ENCODE results near the gene TRIB2.

TRIB2 gene

DNA sequence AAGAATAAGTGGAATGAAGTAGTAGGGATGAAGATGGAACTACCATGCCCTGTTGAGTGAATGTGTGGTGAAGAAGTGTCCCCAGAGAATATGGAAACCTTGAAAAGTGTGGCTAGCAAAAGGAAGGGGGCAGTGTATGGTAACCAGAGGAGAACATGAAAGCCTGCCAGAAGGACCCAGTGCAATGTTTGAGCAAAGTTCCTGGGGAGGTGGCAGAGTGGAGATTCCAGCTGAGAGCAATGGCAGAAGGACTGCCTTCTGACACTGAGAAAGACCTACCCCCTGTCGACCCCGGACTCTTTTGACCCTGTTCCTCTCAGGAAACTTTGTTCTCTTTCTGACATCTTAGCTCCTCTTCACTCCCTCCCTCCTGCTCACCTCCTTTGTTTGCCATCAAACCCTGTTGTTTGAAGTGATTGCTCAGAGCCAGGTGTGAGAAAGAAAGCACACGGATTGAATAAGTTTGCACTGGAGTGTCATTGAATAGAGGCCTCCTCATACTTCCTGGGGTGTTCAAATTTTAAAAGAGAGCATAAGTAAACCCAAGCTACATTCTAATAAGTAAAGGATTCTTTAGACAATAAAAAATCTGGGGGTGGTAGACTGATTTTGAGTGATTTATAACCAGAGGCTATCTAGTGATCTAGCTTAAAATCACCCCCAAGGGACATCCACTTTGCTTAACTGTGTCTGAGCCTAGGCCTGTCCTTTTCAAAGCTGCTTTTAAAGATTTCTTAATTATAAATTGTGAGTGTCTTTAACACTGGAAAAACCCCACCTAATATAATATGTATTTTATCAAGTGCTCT is 57.1 kb downstream of the TRIB2 start:
- H3K27me3 ChIP-seq (ENCODE audit: control insufficient read depth, insufficient read depth, low read length, poor library complexity, severe bottlenecking): no peaks in the 10 kb centered on the region
- H3K4me1 ChIP-seq (ENCODE audit: control insufficient read depth, insufficient read depth, low read length): peaks cover 17% of the 10 kb centered on the region
- WGBS, 2 experiments: 16 to 28% methylated on average over 3 of the region's 3 CpGs
- no peaks in the 10 kb centered on the region for H3K9me3 ChIP-seq (ENCODE audit: control insufficient read depth, low read length)
- H3K4me3 ChIP-seq (ENCODE audit: insufficient read depth, low read depth, low read length): no peak overlapping the region
- H3K27ac ChIP-seq (ENCODE audit: insufficient read depth, low read depth, low read length, poor library complexity, severe bottlenecking): no peak overlapping the region
- no peaks in the 10 kb centered on the region for H3K36me3 ChIP-seq (ENCODE audit: control insufficient read depth, insufficient read depth, low read length)

GRCh38 chr2:12774395-12774727 is 57.6 kb downstream of the TRIB2 start:
- 80% methylated on average over 1 of the region's 1 CpG; no CpG with 5 or more reads in 1 of the 2 experiments for WGBS, 2 experiments
- no peak overlapping the region for H3K27ac ChIP-seq (ENCODE audit: insufficient read depth, low read depth, low read length, poor library complexity, severe bottlenecking)
- peaks cover 17% of the 10 kb centered on the region for H3K4me1 ChIP-seq (ENCODE audit: control insufficient read depth, insufficient read depth, low read length)
- H3K4me3 ChIP-seq (ENCODE audit: insufficient read depth, low read depth, low read length): no peak overlapping the region
- no peaks in the 10 kb centered on the region for H3K9me3 ChIP-seq (ENCODE audit: control insufficient read depth, low read length)
- no peaks in the 10 kb centered on the region for H3K27me3 ChIP-seq (ENCODE audit: control insufficient read depth, insufficient read depth, low read length, poor library complexity, severe bottlenecking)
- H3K36me3 ChIP-seq (ENCODE audit: control insufficient read depth, insufficient read depth, low read length): no peaks in the 10 kb centered on the region

DNA sequence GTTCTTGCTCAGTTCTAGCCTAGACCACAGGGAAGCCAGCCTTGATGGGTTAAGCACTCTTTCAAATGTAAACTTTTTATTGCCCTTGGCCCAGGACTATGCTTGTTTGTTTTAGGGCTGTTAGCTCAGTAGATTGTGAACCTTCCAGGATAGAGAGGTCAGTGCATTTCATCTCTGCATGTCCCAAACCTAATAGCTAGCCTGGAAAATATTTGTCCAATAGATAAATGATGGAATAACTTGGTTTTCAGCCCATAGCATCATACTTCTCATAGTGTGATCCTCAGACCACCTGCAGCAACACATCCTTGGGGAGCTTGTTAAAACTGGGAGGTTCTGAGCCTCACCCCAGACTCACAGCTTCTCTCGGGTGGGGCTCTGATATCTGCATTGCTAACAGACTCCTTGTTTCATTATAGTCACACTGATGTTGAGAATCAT is 59.8 kb downstream of the TRIB2 start:
- Histone ChIP-seq H3K4me1 (ENCODE audit: control insufficient read depth, insufficient read depth, low read length) (peaks cover 12% of the 10 kb centered on the region), H3K27ac (ENCODE audit: insufficient read depth, low read depth, low read length, poor library complexity, severe bottlenecking) (no peak overlapping the region), H3K4me3 (ENCODE audit: insufficient read depth, low read depth, low read length) (no peak overlapping the region), H3K9me3 (ENCODE audit: control insufficient read depth, low read length) (no peaks in the 10 kb centered on the region), H3K36me3 (ENCODE audit: control insufficient read depth, insufficient read depth, low read length) (no peaks in the 10 kb centered on the region), H3K27me3 (ENCODE audit: control insufficient read depth, insufficient read depth, low read length, poor library complexity, severe bottlenecking) (no peaks in the 10 kb centered on the region)
- 80 to 88% methylated on average over 1 of the region's 1 CpG for WGBS, 2 experiments

- H3K4me3 ChIP-seq (ENCODE audit: insufficient read depth, low read depth, low read length): no peak overlapping the region
- WGBS, 2 experiments: 54 to 55% methylated on average over 6 of the region's 6 CpGs
- peaks cover 11% of the 10 kb centered on the region for H3K4me1 ChIP-seq (ENCODE audit: control insufficient read depth, insufficient read depth, low read length)
- no peaks in the 10 kb centered on the region for H3K36me3 ChIP-seq (ENCODE audit: control insufficient read depth, insufficient read depth, low read length)
- H3K27me3 ChIP-seq (ENCODE audit: control insufficient read depth, insufficient read depth, low read length, poor library complexity, severe bottlenecking): no peaks in the 10 kb centered on the region
- H3K27ac ChIP-seq (ENCODE audit: insufficient read depth, low read depth, low read length, poor library complexity, severe bottlenecking): no peak overlapping the region
- H3K9me3 ChIP-seq (ENCODE audit: control insufficient read depth, low read length): no peaks in the 10 kb centered on the region
Observed at GRCh38 chr2:12778369-12778768, 61.6 kb downstream of the TRIB2 start.

DNA sequence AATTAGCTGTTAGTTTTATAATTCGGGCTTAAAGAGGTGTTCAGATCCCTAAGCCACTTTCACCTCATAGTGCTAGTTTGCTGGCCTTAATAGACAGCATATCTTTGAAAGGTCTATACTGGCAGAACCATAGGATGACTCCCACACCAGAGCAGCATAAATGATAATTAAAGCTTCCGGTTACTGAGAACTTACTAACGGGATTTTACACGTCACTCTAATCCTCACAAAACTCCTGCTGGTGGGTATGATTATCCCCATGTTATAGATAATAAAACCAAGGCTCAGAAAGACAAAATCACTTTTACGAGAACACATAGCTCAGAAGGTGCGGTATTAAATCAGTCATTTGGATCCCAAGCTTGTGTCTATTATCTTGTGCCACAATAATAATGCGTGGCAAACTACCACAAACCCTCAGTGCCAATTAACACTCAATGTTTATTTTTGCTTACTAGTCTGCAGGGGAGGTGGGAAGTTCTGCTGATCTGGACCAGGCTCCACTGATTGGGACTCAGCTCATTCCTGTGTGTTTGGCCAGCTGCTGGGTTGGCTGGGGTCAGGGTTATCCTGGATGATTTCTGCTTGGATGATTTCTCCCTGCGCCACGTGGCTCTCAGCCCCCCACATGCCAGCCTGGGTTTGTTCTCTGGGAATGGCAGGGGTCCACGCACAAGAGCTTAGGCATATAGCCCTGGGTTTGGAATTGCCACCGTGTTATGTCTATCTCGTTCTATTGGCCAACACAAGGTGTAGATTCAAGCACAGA is 62.3 kb downstream of the TRIB2 start:
- Histone ChIP-seq H3K4me3 (ENCODE audit: insufficient read depth, low read depth, low read length) (no peak overlapping the region), H3K4me1 (ENCODE audit: control insufficient read depth, insufficient read depth, low read length) (peaks cover 5% of the 10 kb centered on the region), H3K9me3 (ENCODE audit: control insufficient read depth, low read length) (no peaks in the 10 kb centered on the region), H3K36me3 (ENCODE audit: control insufficient read depth, insufficient read depth, low read length) (no peaks in the 10 kb centered on the region), H3K27me3 (ENCODE audit: control insufficient read depth, insufficient read depth, low read length, poor library complexity, severe bottlenecking) (no peaks in the 10 kb centered on the region), H3K27ac (ENCODE audit: insufficient read depth, low read depth, low read length, poor library complexity, severe bottlenecking) (no peak overlapping the region)
- 89 to 92% methylated on average over 12 of the region's 12 CpGs for WGBS, 2 experiments

DNA sequence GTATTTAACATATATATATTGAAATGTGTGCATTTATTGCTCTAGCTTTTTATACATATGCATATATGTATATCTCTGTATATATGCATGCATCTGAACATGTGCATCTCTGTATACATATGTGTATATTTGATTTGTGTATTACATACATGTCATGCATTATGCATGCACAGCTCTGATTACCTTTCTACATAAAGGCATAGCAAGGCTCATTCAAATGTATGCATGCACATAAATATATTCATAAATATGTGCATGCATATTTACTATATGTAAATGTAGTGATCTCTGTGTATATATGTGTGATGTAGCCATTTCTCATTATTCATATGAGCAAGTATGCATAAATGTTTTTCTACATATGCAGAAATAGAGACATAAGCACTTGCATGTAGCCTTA is 64.6 kb downstream of the TRIB2 start:
- no peaks in the 10 kb centered on the region for H3K9me3 ChIP-seq (ENCODE audit: control insufficient read depth, low read length)
- H3K4me1 ChIP-seq (ENCODE audit: control insufficient read depth, insufficient read depth, low read length): no peaks in the 10 kb centered on the region
- no peak overlapping the region for H3K27ac ChIP-seq (ENCODE audit: insufficient read depth, low read depth, low read length, poor library complexity, severe bottlenecking)
- no peak overlapping the region for H3K4me3 ChIP-seq (ENCODE audit: insufficient read depth, low read depth, low read length)
- H3K27me3 ChIP-seq (ENCODE audit: control insufficient read depth, insufficient read depth, low read length, poor library complexity, severe bottlenecking): no peaks in the 10 kb centered on the region
- H3K36me3 ChIP-seq (ENCODE audit: control insufficient read depth, insufficient read depth, low read length): no peaks in the 10 kb centered on the region

DNA sequence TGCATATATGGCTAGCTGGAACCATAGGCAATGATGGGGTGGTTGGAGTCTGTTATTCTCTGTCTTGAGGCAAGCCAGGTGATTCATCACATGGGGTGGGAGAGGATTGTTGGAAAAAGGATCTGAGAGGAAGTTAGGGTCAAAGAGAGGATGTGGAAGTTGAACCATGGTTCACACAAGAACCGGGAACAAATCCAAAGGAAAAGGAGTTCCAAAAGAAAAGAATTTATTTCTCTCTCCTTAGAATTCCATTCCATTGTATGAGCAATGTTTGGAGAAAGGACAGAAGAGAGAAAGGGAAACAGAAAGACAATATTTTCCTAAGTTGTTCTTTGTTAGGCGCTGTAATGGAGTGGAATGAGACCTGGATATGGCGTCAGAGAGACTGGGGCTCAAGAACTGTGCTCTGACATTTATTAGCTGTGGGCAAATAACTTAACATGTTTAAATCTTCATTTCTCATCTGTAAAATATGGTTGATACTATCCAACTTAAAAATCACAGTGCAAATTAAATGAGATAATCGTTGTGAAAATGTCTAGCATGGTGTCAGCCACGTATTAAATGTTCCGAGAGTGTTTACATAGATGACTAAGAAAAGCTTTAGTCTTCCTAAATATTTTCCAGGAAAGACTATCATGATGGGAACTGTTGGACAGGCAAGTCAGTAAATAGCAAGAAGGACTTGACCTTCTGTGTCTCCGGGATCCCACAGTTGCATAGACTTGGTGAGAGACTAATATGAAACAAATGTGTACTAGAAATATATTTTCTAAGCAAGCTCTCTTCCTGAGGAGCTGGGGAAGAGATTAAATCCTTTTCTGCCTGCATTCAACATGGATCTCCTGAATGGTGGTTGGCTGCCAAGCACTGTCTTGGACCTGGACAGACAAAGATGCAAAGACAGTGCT is 71.4 kb downstream of the TRIB2 start:
- H3K9me3 ChIP-seq (ENCODE audit: control insufficient read depth, low read length): no peaks in the 10 kb centered on the region
- WGBS, 2 experiments: 93% methylated on average over 6 to 7 of the region's 7 CpGs

DNA sequence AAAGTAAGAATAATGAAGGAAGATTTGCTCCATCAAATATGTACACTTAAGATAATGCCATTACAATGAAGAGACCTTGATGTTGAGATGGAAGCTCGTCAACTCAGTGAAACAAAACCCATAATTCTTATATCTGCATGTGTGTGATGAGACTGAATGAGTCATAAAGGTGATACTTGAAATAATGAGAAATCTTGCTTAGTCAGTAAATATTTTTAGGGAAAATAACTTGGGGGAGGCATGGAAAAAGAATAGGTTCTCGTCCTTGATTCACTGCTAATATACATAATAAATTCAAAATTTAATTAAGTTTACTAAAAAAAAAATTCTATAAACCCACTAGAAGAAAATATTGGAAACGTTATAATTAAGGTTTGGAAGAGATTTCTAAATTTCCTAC is 75.2 kb downstream of the TRIB2 start:
- Histone ChIP-seq H3K9me3 (ENCODE audit: control insufficient read depth, low read length) (no peaks in the 10 kb centered on the region), H3K4me1 (ENCODE audit: control insufficient read depth, insufficient read depth, low read length) (no peaks in the 10 kb centered on the region), H3K4me3 (ENCODE audit: insufficient read depth, low read depth, low read length) (no peak overlapping the region), H3K27me3 (ENCODE audit: control insufficient read depth, insufficient read depth, low read length, poor library complexity, severe bottlenecking) (no peaks in the 10 kb centered on the region), H3K27ac (ENCODE audit: insufficient read depth, low read depth, low read length, poor library complexity, severe bottlenecking) (no peak overlapping the region), H3K36me3 (ENCODE audit: control insufficient read depth, insufficient read depth, low read length) (no peaks in the 10 kb centered on the region)
- 93 to 100% methylated on average over 1 of the region's 3 CpGs for WGBS, 2 experiments

More for the DNA sequence above, 71.4 kb downstream of the TRIB2 start:
- no peaks in the 10 kb centered on the region for H3K36me3 ChIP-seq (ENCODE audit: control insufficient read depth, insufficient read depth, low read length)
- no peaks in the 10 kb centered on the region for H3K4me1 ChIP-seq (ENCODE audit: control insufficient read depth, insufficient read depth, low read length)
- H3K27me3 ChIP-seq (ENCODE audit: control insufficient read depth, insufficient read depth, low read length, poor library complexity, severe bottlenecking): no peaks in the 10 kb centered on the region
- no peak overlapping the region for H3K4me3 ChIP-seq (ENCODE audit: insufficient read depth, low read depth, low read length)
- no peak overlapping the region for H3K27ac ChIP-seq (ENCODE audit: insufficient read depth, low read depth, low read length, poor library complexity, severe bottlenecking)

Data from ectodermal cell (in vitro differentiated cells).